Loucy (cell line): ENCODE results near the gene NCOR1.

ENCODE experiments used
- H2AFZ ChIP-seq: fragments of 200-600 bp; sonication (generic); 2 replicates; pipeline ENCODE4 v1.6.0; 2016; ENCODE audit warnings: antibody characterized with exemption, mild to moderate bottlenecking, low read length, moderate library complexity
- H3F3A ChIP-seq: fragments of 200-600 bp; 2 replicates; pipeline ENCODE4 v1.6.0; 2016; ENCODE audit warnings: antibody characterized with exemption, low read depth, mild to moderate bottlenecking
- H3K27me3 ChIP-seq: fragments of 200-600 bp; sonication (generic); 2 replicates; pipeline ENCODE4 v1.6.1; 2014; ENCODE audit warnings: low read length, mild to moderate bottlenecking; ENCODE audit not compliant: insufficient read depth, poor library complexity, severe bottlenecking
- H3K36me3 ChIP-seq: fragments of 200-600 bp; sonication (generic); 2 replicates; pipeline ENCODE4 v1.6.1; 2016; ENCODE audit warnings: low read length; ENCODE audit not compliant: insufficient read depth
- H3K4me1 ChIP-seq: fragments of 200-600 bp; sonication (generic); 2 replicates; pipeline ENCODE4 v1.5.1; 2014; ENCODE audit warnings: low read length, mild to moderate bottlenecking; ENCODE audit not compliant: insufficient read depth, poor library complexity, severe bottlenecking
- H3K4me2 ChIP-seq: fragments of 200-600 bp; sonication (generic); 2 replicates; pipeline ENCODE4 v1.6.0; 2014; ENCODE audit warnings: antibody characterized with exemption, low read length, low read depth, mild to moderate bottlenecking; ENCODE audit not compliant: poor library complexity, severe bottlenecking
- H3K4me3 ChIP-seq: fragments of 200-600 bp; sonication (generic); 2 replicates; pipeline ENCODE4 v1.5.1; 2014; ENCODE audit warnings: low read length, mild to moderate bottlenecking, mixed read lengths; ENCODE audit not compliant: poor library complexity, severe bottlenecking
- H3K79me2 ChIP-seq: fragments of 200-600 bp; sonication (generic); 2 replicates; pipeline ENCODE4 v1.6.1; 2014; ENCODE audit warnings: low read length; ENCODE audit not compliant: insufficient read depth
- H3K9ac ChIP-seq: fragments of 200-600 bp; sonication (generic); 2 replicates; pipeline ENCODE4 v1.6.0; 2014; ENCODE audit warnings: mild to moderate bottlenecking, low read depth, low read length, moderate library complexity; ENCODE audit not compliant: poor library complexity, severe bottlenecking
- H3K9me2 ChIP-seq: fragments of 200-600 bp; sonication (generic); replicated peaks from 2 replicates; pipeline ENCODE4 v1.6.1; 2016; ENCODE audit warnings: low read depth, low read length, mixed read lengths
- H3K9me3 ChIP-seq: fragments of 200-600 bp; sonication (generic); 2 replicates; pipeline ENCODE4 v1.6.1; 2014; ENCODE audit warnings: mild to moderate bottlenecking, antibody characterized with exemption, low read length, low read depth; ENCODE audit not compliant: insufficient read depth
- H4K20me1 ChIP-seq: fragments of 200-600 bp; sonication (generic); 2 replicates; pipeline ENCODE4 v1.6.0; 2014; ENCODE audit warnings: antibody characterized with exemption, low read length, mild to moderate bottlenecking; ENCODE audit not compliant: insufficient read depth, poor library complexity, severe bottlenecking
- EZH2phosphoT487 ChIP-seq: fragments of 200-600 bp; IDR thresholded peaks from 2 replicates; pipeline ENCODE4 v1.6.1; 2018; ENCODE audit warnings: antibody characterized with exemption, mild to moderate bottlenecking, moderate library complexity, borderline replicate concordance
- TF ChIP-seq, protein P1 (sequence below): fragments of 200-600 bp; sonication (generic); conservative IDR thresholded peaks from 2 replicates; pipeline ENCODE4 v1.5.1; 2014; ENCODE audit warnings: mild to moderate bottlenecking, antibody characterized with exemption, low read length

NCOR1 gene

GRCh38 chr17:16108386-16108785, 106.9 kb downstream of the NCOR1 start:
- Histone ChIP-seq H3K9ac (no peak overlapping the region), H2AFZ (no peak overlapping the region), H4K20me1 (no peaks in the 10 kb centered on the region), H3K9me2 (no peaks in the 10 kb centered on the region), H3K79me2 (no peaks in the 10 kb centered on the region), H3K36me3 (peaks cover 55% of the 10 kb centered on the region), H3K27me3 (no peaks in the 10 kb centered on the region), H3K4me3 (no peak overlapping the region), H3F3A (no peaks in the 10 kb centered on the region), H3K4me1 (no peaks in the 10 kb centered on the region), H3K9me3 (no peaks in the 10 kb centered on the region), H3K4me2 (no peak overlapping the region)
- no peak for TF ChIP-seq EZH2phosphoT487
- TF ChIP-seq, protein P1, sequence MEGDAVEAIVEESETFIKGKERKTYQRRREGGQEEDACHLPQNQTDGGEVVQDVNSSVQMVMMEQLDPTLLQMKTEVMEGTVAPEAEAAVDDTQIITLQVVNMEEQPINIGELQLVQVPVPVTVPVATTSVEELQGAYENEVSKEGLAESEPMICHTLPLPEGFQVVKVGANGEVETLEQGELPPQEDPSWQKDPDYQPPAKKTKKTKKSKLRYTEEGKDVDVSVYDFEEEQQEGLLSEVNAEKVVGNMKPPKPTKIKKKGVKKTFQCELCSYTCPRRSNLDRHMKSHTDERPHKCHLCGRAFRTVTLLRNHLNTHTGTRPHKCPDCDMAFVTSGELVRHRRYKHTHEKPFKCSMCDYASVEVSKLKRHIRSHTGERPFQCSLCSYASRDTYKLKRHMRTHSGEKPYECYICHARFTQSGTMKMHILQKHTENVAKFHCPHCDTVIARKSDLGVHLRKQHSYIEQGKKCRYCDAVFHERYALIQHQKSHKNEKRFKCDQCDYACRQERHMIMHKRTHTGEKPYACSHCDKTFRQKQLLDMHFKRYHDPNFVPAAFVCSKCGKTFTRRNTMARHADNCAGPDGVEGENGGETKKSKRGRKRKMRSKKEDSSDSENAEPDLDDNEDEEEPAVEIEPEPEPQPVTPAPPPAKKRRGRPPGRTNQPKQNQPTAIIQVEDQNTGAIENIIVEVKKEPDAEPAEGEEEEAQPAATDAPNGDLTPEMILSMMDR, result no peak

- Histone ChIP-seq H3K36me3 (peaks cover 56% of the 10 kb centered on the region), H3K9me3 (no peaks in the 10 kb centered on the region), H3K4me3 (no peak overlapping the region), H3K79me2 (no peaks in the 10 kb centered on the region), H3F3A (no peaks in the 10 kb centered on the region), H3K4me2 (no peak overlapping the region), H3K27me3 (no peaks in the 10 kb centered on the region), H4K20me1 (no peaks in the 10 kb centered on the region), H3K9me2 (no peaks in the 10 kb centered on the region), H2AFZ (no peak overlapping the region), H3K4me1 (no peaks in the 10 kb centered on the region), H3K9ac (no peak overlapping the region)
- no peak for TF ChIP-seq EZH2phosphoT487
- TF ChIP-seq, protein P1, result no peak
Observed at GRCh38 chr17:16107165-16107770, 108.1 kb downstream of the NCOR1 start.

DNA sequence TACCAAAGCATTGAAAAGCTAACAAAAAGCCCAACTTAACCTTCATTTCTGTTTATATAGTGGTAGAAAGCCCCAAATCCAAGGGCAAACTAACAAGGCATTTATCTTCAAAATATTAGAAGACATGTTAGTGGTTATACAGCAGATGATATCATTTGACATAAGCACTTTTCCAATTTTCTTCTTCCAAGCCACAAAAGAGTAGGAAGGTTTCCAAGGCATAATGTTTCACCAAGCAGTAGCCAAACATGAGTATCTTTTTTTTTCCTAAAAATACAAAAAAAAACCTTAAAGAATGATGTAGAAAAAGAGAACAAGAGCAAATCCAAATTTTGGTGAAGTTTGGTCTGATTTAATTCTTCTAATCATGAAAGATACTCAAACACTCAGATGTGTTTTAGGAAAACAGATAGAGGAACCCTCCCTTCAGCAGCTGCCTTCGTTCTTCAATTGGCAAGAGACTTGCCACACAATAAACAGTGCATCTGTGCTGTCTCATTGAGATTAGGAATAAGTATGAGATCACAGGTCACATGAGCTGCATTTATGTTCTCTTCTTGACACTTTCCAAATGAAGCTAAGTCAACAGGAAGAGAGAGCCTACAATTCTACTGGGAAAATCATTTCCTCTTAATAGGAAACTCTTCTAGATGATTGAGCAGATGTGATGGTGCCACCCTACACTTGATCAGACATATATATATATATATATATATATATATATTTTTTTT, 109.0 kb downstream of the NCOR1 start:
- Histone ChIP-seq H4K20me1 (no peaks in the 10 kb centered on the region), H3K9me2 (no peaks in the 10 kb centered on the region), H3K4me2 (no peak overlapping the region), H3F3A (no peaks in the 10 kb centered on the region), H3K4me1 (no peaks in the 10 kb centered on the region), H2AFZ (no peak overlapping the region), H3K4me3 (no peak overlapping the region), H3K27me3 (no peaks in the 10 kb centered on the region), H3K79me2 (no peaks in the 10 kb centered on the region), H3K9ac (no peak overlapping the region), H3K9me3 (no peaks in the 10 kb centered on the region), H3K36me3 (peaks cover 61% of the 10 kb centered on the region)
- TF ChIP-seq EZH2phosphoT487, result no peak
- TF ChIP-seq, protein P1, result no peak
